Ascending aorta (tissue), 2 donors: ENCODE measurements around the gene MBOAT7. TPM values are rescaled to one million over a fixed set of nuclear protein-coding genes. Genes with fewer than 3 reads are reported as not detected.

ENCODE experiments used
- DNase-seq, 2 donors: peaks; one replicate each; pipeline ENCODE4 v3.0.0-alpha.2; 2019; ENCODE audit warnings: low spot score in 2 of 2
- H3K27ac ChIP-seq, 2 donors: fragments of 200-600 bp; sonication (generic); one replicate each; pipeline ENCODE4 v1.5.1; 2016 to 2017; ENCODE audit warnings: mild to moderate bottlenecking in 1 of 2
- H3K27me3 ChIP-seq: fragments of 200-600 bp; sonication (generic); one replicate; pipeline ENCODE4 v1.5.1; 2017
- H3K36me3 ChIP-seq, 2 donors: fragments of 200-600 bp; sonication (generic); one replicate each; pipeline ENCODE4 v1.5.1; 2016
- H3K4me1 ChIP-seq, 2 donors: fragments of 200-600 bp; sonication (generic); one replicate each; pipeline ENCODE4 v1.5.1; 2016 to 2017; ENCODE audit warnings: mild to moderate bottlenecking in 1 of 2
- H3K4me3 ChIP-seq, 2 donors: fragments of 200-600 bp; sonication (generic); one replicate each; pipeline ENCODE4 v1.5.1; 2016 to 2017; ENCODE audit warnings: mild to moderate bottlenecking in 1 of 2
- H3K9me3 ChIP-seq, 2 donors: fragments of 200-600 bp; sonication (generic); one replicate each; pipeline ENCODE4 v1.5.1; 2016
- intact Hi-C: fragments of 100-400 bp; cut with DNase I; formaldehyde crosslinking; loops from one replicate; pipeline ENCODE4 v1.15.1; 2023
- total RNA-seq: library from RNA; depleted of rRNA; stranded (reverse); fragments of >200 nt; gene quantifications from one replicate; pipeline ENCODE4 v1.1.0, GENCODE V29; 2016
- TF ChIP-seq, protein P1 (sequence below), 3 experiments: fragments of 200-600 bp in 2 of 3; fragments of 450-650 bp in 1 of 3; sonication (generic) in 2 of 3; IDR thresholded peaks; one replicate each; pipeline ENCODE4 v1.5.1; 2016 to 2019; ENCODE audit warnings: antibody characterized with exemption in 3 of 3, mild to moderate bottlenecking in 1 of 3, moderate library complexity in 1 of 3

The MBOAT7 gene
- total RNA-seq, 1 donor from 2014 or later = 56.1 TPM

DNA sequence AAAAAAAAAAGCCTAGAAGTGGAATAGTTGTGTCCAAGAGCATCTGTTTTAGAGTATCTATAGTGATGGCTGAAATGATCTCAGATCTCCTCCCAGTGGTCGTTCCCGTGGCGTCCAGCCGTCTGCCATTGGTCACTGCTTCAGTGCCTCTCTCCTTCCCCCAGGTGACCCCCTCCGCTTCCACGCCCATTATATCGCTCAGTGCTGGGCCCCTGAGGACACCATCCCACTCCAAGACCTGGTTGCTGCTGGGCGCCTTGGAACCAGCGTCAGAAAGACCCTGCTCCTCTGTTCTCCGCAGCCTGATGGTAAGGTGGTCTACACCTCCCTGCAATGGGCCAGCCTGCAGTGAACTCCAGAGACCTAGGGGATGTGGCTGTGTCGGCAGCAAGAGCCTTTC is 3.6 kb upstream of the MBOAT7 start:
- TF ChIP-seq, protein P1, sequence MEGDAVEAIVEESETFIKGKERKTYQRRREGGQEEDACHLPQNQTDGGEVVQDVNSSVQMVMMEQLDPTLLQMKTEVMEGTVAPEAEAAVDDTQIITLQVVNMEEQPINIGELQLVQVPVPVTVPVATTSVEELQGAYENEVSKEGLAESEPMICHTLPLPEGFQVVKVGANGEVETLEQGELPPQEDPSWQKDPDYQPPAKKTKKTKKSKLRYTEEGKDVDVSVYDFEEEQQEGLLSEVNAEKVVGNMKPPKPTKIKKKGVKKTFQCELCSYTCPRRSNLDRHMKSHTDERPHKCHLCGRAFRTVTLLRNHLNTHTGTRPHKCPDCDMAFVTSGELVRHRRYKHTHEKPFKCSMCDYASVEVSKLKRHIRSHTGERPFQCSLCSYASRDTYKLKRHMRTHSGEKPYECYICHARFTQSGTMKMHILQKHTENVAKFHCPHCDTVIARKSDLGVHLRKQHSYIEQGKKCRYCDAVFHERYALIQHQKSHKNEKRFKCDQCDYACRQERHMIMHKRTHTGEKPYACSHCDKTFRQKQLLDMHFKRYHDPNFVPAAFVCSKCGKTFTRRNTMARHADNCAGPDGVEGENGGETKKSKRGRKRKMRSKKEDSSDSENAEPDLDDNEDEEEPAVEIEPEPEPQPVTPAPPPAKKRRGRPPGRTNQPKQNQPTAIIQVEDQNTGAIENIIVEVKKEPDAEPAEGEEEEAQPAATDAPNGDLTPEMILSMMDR (IDR thresholded peaks at IDR 0.05) = no peak
- H3K4me1 ChIP-seq = peaks cover 6 to 20% of the 10 kb centered on the region in 2 donors
- no peaks in the 10 kb centered on the region for H3K9me3 ChIP-seq
- intact Hi-C loops = loop anchor here (5.0 to 10.0 kb wide), 2 partner anchors 269 to 1462 kb away; partner anchors contain the start of genes LENG9 and U2AF2
- H3K36me3 ChIP-seq = peaks cover 14 to 22% of the 10 kb centered on the region in 2 donors
- no peaks in the 10 kb centered on the region for H3K27me3 ChIP-seq
- H3K4me3 ChIP-seq = no peak overlapping the region
- H3K27ac ChIP-seq = no peak overlapping the region
- DNase-seq = no peak

DNA sequence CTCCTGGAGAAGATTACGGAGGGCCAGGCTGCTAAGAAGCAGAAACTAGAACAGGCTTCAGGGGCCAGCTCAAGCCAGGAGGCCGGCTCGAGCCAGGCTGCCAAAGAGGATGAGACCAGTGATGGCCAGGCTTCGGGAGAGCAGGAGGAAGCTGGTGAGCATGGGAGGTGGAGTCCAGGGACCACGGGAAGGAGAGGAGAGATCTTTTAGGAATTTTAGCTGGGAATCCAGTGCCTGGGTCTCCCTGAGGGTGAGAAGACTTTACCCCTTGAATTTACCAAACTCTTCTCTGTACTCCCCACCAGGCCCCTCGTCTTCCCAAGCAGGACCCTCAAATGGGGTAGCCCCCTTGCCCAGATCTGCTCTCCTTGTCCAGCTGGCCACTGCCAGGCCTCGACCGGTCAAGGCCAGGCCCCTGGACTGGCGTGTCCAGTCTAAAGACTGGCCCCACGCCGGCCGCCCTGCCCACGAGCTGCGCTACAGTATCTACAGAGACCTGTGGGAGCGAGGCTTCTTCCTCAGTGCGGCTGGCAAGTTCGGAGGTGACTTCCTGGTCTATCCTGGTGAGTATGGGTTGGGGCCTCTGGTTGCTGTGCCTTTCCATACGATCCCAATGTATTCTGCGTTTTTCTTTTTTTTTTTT is 2.6 kb upstream of the MBOAT7 start:
- peak overlapping the region; percentile 100 for H3K27ac ChIP-seq
- no peaks in the 10 kb centered on the region for H3K27me3 ChIP-seq
- H3K4me3 ChIP-seq = peak overlapping the region; percentile 75 to 83
- no peak for DNase-seq
- H3K36me3 ChIP-seq = peaks cover 14 to 22% of the 10 kb centered on the region in 2 donors
- intact Hi-C loops = loop anchor here (1.0 to 10.0 kb wide), 4 partner anchors 8 to 1463 kb away; partner anchors contain the start of genes LENG9, MYADM, RPS9 and U2AF2
- no peaks in the 10 kb centered on the region for H3K9me3 ChIP-seq
- peaks cover 6 to 20% of the 10 kb centered on the region in 2 donors for H3K4me1 ChIP-seq
- TF ChIP-seq, protein P1 (IDR thresholded peaks at IDR 0.05) = no peak

DNA sequence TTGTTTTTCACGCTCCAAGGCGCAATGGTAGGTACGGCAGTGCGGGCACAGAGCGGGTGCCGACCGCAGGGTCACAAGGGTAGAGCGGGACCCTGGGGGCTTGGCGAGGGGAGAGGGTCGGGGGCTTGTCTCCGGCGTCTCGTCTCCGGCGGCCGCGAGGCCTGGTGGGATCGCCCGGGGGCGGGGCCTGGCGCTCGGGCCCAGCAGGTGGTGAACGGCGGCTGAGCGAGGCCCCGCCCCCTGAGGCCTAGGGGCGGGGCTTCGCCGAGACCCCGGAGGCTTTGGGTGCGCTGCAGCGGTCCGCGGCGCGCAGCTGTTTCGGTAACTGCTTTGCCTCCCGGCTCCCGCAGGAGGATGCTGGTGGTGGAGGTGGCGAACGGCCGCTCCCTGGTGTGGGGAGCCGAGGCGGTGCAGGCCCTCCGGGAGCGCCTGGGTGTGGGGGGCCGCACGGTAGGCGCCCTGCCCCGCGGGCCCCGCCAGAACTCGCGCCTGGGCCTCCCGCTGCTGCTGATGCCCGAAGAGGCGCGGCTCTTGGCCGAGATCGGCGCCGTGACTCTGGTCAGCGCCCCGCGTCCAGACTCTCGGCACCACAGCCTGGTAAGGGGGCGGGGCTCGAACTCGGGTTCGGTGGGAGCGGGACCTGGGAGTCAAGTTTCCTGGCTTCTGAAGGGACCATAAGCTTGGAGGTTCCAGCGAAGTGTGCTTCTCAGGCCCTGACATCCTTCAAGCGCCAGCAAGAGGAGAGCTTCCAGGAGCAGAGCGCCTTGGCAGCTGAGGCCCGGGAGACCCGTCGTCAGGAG is 1.8 kb upstream of the MBOAT7 start, which contains the start of gene TSEN34:
TSEN34 (plus strand) TSS at position 298 of the 800 bp plus-strand sequence; CDS start at position 355, 57 bp downstream.
- peaks cover 14 to 22% of the 10 kb centered on the region in 2 donors for H3K36me3 ChIP-seq
- peak within 1 kb of the TSS; percentile 100 for H3K27ac ChIP-seq
- peak within 1 kb of the TSS; percentile 75 to 83 for H3K4me3 ChIP-seq
- TF ChIP-seq, protein P1 (IDR thresholded peaks at IDR 0.05) = no peak
- H3K4me1 ChIP-seq = peaks cover 6 to 20% of the 10 kb centered on the region in 2 donors
- peak; percentile 61 to 82 for DNase-seq
- no peaks in the 10 kb centered on the region for H3K9me3 ChIP-seq
- no peaks in the 10 kb centered on the region for H3K27me3 ChIP-seq
- intact Hi-C loops = loop anchor here (1.0 to 10.0 kb wide), 4 partner anchors 9 to 1464 kb away; partner anchors contain the start of genes LENG9, MYADM, RPS9 and U2AF2

DNA sequence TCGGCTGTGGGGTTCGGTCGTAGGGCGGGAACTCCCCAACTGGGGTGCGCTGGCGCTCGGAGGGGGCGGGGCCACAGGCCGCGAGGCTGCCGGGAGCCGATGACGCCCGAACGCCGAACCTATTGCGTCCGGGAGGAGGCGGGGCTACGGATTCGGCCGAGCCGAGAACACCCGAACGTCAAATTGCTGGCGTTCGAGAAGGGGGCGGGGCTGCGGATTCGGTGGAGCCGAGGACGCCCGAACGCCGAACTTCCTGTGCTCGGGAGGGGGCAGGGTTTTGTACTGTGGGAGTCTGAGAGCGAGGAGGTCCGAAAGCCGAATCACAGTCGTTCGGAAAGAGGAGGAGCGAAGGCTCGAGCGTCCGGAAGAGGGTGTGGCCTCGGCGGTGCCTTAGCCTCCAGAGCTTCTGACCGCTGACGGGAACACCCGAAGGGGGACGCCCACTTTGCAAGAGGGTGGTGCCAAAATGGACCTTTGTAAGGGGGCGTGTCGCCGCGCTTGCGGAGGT is 1.2 kb upstream of the MBOAT7 start:
- no peaks in the 10 kb centered on the region for H3K27me3 ChIP-seq
- peak overlapping the region; percentile 75 to 83 for H3K4me3 ChIP-seq
- peaks cover 6 to 20% of the 10 kb centered on the region in 2 donors for H3K4me1 ChIP-seq
- H3K27ac ChIP-seq = peak overlapping the region; percentile 100
- peaks cover 13 to 22% of the 10 kb centered on the region in 2 donors for H3K36me3 ChIP-seq
- intact Hi-C loops = loop anchor here (1.0 to 10.0 kb wide), 7 partner anchors 10 to 1464 kb away; partner anchors contain the start of genes CNOT3, LENG8, LENG9 and MYADM
- peak; percentile 97 to 100 for DNase-seq
- H3K9me3 ChIP-seq = no peaks in the 10 kb centered on the region
- TF ChIP-seq, protein P1 (IDR thresholded peaks at IDR 0.05) = no peak

DNA sequence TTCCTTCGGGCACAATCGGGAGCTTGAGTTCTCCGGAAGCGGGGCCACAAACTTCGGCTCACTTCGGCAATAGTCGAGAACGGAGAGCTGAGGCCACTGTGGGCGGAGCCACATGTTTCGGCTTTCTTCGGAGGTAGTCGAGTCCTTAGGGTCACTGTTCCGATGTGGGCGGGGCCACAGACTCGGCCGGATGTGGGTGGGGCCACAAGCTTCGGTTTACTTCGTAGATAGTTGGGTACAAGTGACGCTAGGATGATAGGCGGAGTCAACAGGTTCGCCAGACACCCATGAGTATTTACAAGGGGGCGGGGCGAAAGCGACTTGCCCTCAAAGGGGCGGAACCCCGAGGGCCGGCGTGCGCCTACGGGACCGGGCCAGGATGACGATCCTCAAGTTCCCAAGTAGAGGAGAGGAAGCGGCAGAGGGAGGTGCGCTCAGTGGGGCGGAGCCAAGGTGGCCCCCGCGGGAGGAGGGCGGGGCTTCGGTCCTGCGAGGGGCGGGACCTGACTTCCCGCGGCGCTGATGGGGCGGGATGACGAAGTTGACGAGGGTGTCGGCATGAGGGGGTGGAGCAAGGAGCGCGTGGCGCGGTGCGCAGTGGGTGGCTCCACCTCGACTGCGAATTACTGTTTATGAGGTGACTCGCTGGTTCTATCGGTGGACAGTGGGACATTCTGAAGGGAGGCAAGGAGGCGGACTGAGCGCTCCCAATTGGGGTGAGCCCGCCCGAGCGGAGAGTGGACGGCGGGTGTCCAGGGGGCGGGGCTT is 539 bp upstream of the MBOAT7 start:
- Histone ChIP-seq H3K9me3 (no peaks in the 10 kb centered on the region), H3K4me1 (peaks cover 6 to 20% of the 10 kb centered on the region in 2 donors), H3K27ac (peak overlapping the region; percentile 100), H3K27me3 (no peaks in the 10 kb centered on the region), H3K36me3 (peaks cover 11 to 15% of the 10 kb centered on the region in 2 donors), H3K4me3 (peak overlapping the region; percentile 81 to 85)
- intact Hi-C loops = loop anchor here (1.0 to 10.0 kb wide), 8 partner anchors 31 to 1465 kb away; partner anchors contain the start of genes CNOT3, LENG1, LENG8 and LENG9
- TF ChIP-seq, protein P1 (IDR thresholded peaks at IDR 0.05) = no peak
- peak; percentile 100 for DNase-seq
